Fibroblast of lung (primary cell): ENCODE measurements around the gene TMEM117. TPM values are rescaled to one million over a fixed set of nuclear protein-coding genes. Genes with fewer than 3 reads are reported as not detected.

Experiments used
- DNase-seq, 2 donors: peaks; one replicate each; pipeline versions ENCODE4 v3.0.0 to v3.0.0-alpha.2; 2010; ENCODE audit warnings: low read depth in 2 of 2
- H2AFZ ChIP-seq: 2 replicates; pipeline ENCODE4 v1.5.1; 2012; ENCODE audit warnings: low read length, control low read depth, inconsistent platforms
- H3K27ac ChIP-seq: 2 replicates; pipeline ENCODE4 v1.5.1; 2011; ENCODE audit warnings: low read length, control low read depth; ENCODE audit not compliant: insufficient read depth
- H3K27me3 ChIP-seq: 2 replicates; pipeline ENCODE4 v1.5.1; 2011; ENCODE audit warnings: mild to moderate bottlenecking, low read length; ENCODE audit not compliant: control insufficient read depth, insufficient read depth
- H3K36me3 ChIP-seq: 2 replicates; pipeline ENCODE4 v1.5.1; 2011; ENCODE audit warnings: low read length; ENCODE audit not compliant: control insufficient read depth, insufficient read depth
- H3K4me1 ChIP-seq: 2 replicates; pipeline ENCODE4 v1.5.1; 2011; ENCODE audit warnings: low read length; ENCODE audit not compliant: control insufficient read depth, insufficient read depth; ENCODE audit errors: extremely low read depth
- H3K4me2 ChIP-seq: 2 replicates; pipeline ENCODE4 v1.5.1; 2011; ENCODE audit warnings: low read length, control low read depth; ENCODE audit not compliant: insufficient read depth; ENCODE audit errors: extremely low read depth
- H3K4me3 ChIP-seq, 4 experiments: fragments of 200-600 bp in 1 of 4; sonication (generic) in 1 of 4; replicated peaks in 1 of 4; 2 replicates each; pipeline ENCODE4 v1.5.1; 2011 to 2016; ENCODE audit warnings: low read length in 4 of 4, low read depth in 3 of 4, mild to moderate bottlenecking in 3 of 4, control low read depth in 2 of 4, inconsistent platforms in 1 of 4, mixed read lengths in 1 of 4; ENCODE audit not compliant: insufficient read depth in 1 of 4; ENCODE audit errors: control extremely low read depth in 1 of 4
- H3K79me2 ChIP-seq: 2 replicates; pipeline ENCODE4 v1.5.1; 2012; ENCODE audit warnings: mild to moderate bottlenecking, low read length, inconsistent platforms; ENCODE audit not compliant: control insufficient read depth, insufficient read depth
- H3K9ac ChIP-seq: 2 replicates; pipeline ENCODE4 v1.5.1; 2011; ENCODE audit warnings: mild to moderate bottlenecking, low read length, control low read depth; ENCODE audit not compliant: insufficient read depth
- H3K9me3 ChIP-seq: 2 replicates; pipeline ENCODE4 v1.5.1; 2012; ENCODE audit warnings: low read depth, low read length; ENCODE audit not compliant: control insufficient read depth, insufficient read depth
- H4K20me1 ChIP-seq: 2 replicates; pipeline ENCODE4 v1.5.1; 2011; ENCODE audit warnings: low read length; ENCODE audit not compliant: control insufficient read depth, insufficient read depth; ENCODE audit errors: extremely low read depth
- CTCF ChIP-seq, 2 donors: IDR thresholded peaks in 1 of 2; conservative IDR thresholded peaks in 1 of 2; 1 replicate in 1 of 2; 2 replicates in 1 of 2; pipeline ENCODE4 v1.5.1; 2011 to 2012; ENCODE audit warnings: low read length in 2 of 2, control low read depth in 1 of 2, inconsistent platforms in 1 of 2, low read depth in 1 of 2, mild to moderate bottlenecking in 1 of 2
- EZH2 ChIP-seq: IDR thresholded peaks from 2 replicates; pipeline ENCODE4 v1.5.1; 2012; ENCODE audit warnings: low read length, control low read depth, mild to moderate bottlenecking; ENCODE audit errors: missing control alignments
- polyA plus RNA-seq, 2 donors: library from polyadenylated mRNA; depleted of rRNA in 1 of 2; stranded (reverse) in 1 of 2; unstranded in 1 of 2; fragments of >200 nt; gene quantifications; 2 replicates each; pipeline ENCODE4 v1.2.1, GENCODE V29; 2011 to 2012; ENCODE audit warnings: missing spikeins in 1 of 2
- total RNA-seq: library from RNA; depleted of rRNA; stranded (reverse); fragments of >200 nt; gene quantifications from 2 replicates; pipeline ENCODE4 v1.2.1, GENCODE V29; 2014

The TMEM117 gene
- total and polyA plus RNA-seq, 2 donors (not counting 1 experiment from before 2014, with no cell fraction given): 7.6 to 7.8 TPM

- Histone ChIP-seq H3K79me2 (no peaks in the 10 kb centered on the region), H3K36me3 (no peaks in the 10 kb centered on the region), H3K4me3 (no peak overlapping the region), H3K4me1 (no peaks in the 10 kb centered on the region), H3K4me2 (no peak overlapping the region), H4K20me1 (no peaks in the 10 kb centered on the region), H3K9me3 (no peaks in the 10 kb centered on the region), H3K27ac (no peak overlapping the region), H3K27me3 (no peaks in the 10 kb centered on the region), H2AFZ (no peak overlapping the region), H3K9ac (no peak overlapping the region)
- TF ChIP-seq EZH2: no peak
- no peak for TF ChIP-seq CTCF (conservative IDR thresholded peaks at IDR 0.05 in 1 of 2, IDR thresholded peaks at IDR 0.05 in 1 of 2; ENCODE audit: low read depth in 1 of 2, low read length in 2 of 2)
- no peak for DNase-seq
These were observed 535.1 kb downstream of the TMEM117 start for GRCh38 chr12:44370982-44371381.

GRCh38 chr12:44372259-44372658, 536.4 kb downstream of the TMEM117 start:
- no peak for TF ChIP-seq CTCF (conservative IDR thresholded peaks at IDR 0.05 in 1 of 2, IDR thresholded peaks at IDR 0.05 in 1 of 2; ENCODE audit: low read depth in 1 of 2, low read length in 2 of 2)
- TF ChIP-seq EZH2: no peak
- Histone ChIP-seq H4K20me1 (no peaks in the 10 kb centered on the region), H3K9me3 (no peaks in the 10 kb centered on the region), H3K79me2 (no peaks in the 10 kb centered on the region), H3K36me3 (no peaks in the 10 kb centered on the region), H3K9ac (no peak overlapping the region), H3K4me3 (no peak overlapping the region), H3K27me3 (no peaks in the 10 kb centered on the region), H3K27ac (no peak overlapping the region), H2AFZ (no peak overlapping the region), H3K4me2 (no peak overlapping the region), H3K4me1 (no peaks in the 10 kb centered on the region)
- DNase-seq: peak; percentile 25 to 29

- H3K4me2 ChIP-seq: no peak overlapping the region
- no peak for DNase-seq
- H3K4me1 ChIP-seq: no peaks in the 10 kb centered on the region
- no peaks in the 10 kb centered on the region for H4K20me1 ChIP-seq
- H3K79me2 ChIP-seq: no peaks in the 10 kb centered on the region
- H3K27me3 ChIP-seq: no peaks in the 10 kb centered on the region
- H3K9me3 ChIP-seq: no peaks in the 10 kb centered on the region
- no peaks in the 10 kb centered on the region for H3K36me3 ChIP-seq
- TF ChIP-seq CTCF (conservative IDR thresholded peaks at IDR 0.05 in 1 of 2, IDR thresholded peaks at IDR 0.05 in 1 of 2; ENCODE audit: low read depth in 1 of 2, low read length in 2 of 2): no peak
- TF ChIP-seq EZH2: no peak
- no peak overlapping the region for H3K27ac ChIP-seq
- no peak overlapping the region for H3K9ac ChIP-seq
- H2AFZ ChIP-seq: no peak overlapping the region
- no peak overlapping the region for H3K4me3 ChIP-seq
These were observed 539.8 kb downstream of the TMEM117 start for GRCh38 chr12:44375694-44376093.
